ENCODE data around the gene RIC3. TPM values are rescaled to one million over a fixed set of nuclear protein-coding genes. Genes with fewer than 3 reads are reported as not detected.
A peak's percentile ranks its signal among the peaks of the same experiment; 100 is the strongest.

The RIC3 gene
- total and polyA plus RNA-seq, 2 of the 8 experiments (the other 6 are each of a cell fraction or from before 2014, with no cell fraction given): 6.4 to 15.5 TPM

DNA sequence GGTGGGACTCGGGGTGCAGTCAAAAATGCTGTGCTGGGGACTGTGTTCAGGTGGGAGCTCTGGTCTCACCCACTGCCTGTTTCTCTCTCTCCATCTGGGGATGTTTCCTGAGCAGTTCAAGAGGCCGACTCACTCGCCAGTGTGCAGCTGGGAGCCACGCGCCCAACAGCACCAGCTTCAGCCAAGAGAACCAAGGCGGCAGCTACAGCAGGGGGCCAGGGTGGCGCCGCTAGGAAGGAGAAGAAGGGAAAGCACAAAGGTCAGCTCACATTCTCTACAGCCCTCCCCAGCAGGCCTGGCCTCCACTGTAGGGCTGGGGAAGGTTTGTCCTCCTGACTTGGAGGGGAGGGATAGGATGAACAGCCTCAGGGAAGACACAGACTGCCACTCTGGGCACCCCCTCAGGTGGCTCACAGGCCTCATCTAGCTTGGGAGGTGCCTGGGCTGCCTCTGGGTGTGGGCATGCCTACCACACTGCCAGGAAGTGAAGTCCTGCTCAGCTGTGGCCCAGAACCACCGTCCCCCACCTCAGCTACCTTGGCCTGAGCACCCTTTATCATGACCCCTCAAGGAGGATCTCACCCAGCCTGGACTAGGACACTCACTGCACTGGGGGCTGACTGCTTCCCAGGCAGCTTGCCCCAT is 74.8 kb downstream of the RIC3 start:
- Histone ChIP-seq H3K79me2 (ENCODE audit: control insufficient read depth in 1 of 2, insufficient read depth in 2 of 2, low read length in 2 of 2) (no peaks in the 10 kb centered on the region), H2BK15ac (ENCODE audit: low read length) (no peak overlapping the region), H2AFZ (ENCODE audit: low read length) (no peak overlapping the region), H3K4me2 (ENCODE audit: insufficient read depth in 1 of 2, low read depth in 2 of 2, low read length in 2 of 2) (no peak overlapping the region), H3K27me3 (replicated peaks in 1 of 4; ENCODE audit: control insufficient read depth in 3 of 4, extremely low read depth in 1 of 4, insufficient read depth in 3 of 4, low read length in 3 of 4) (no peaks in the 10 kb centered on the region; a peak in 1 of 7 replicates), H3K4ac (replicated peaks; ENCODE audit: insufficient read length, low read depth, low read length) (no peak overlapping the region), H3K56ac (replicated peaks; ENCODE audit: insufficient read length, low read depth, low read length) (no peak overlapping the region), H3K79me1 (ENCODE audit: low read depth, low read length) (peaks cover 3% of the 10 kb centered on the region; the same call in 1 of the 2 replicates), H3K9me3 (ENCODE audit: insufficient read depth in 2 of 2, low read depth in 1 of 2, low read length in 1 of 2) (no peaks in the 10 kb centered on the region), H3K36me3 (ENCODE audit: control insufficient read depth in 2 of 4, insufficient read depth in 4 of 4, low read length in 3 of 4) (peaks cover 2 to 17% (median 13%) of the 10 kb centered on the region in 4 experiments; a peak in 7 of 8 replicates), H4K91ac (replicated peaks; ENCODE audit: insufficient read length, low read length) (no peak overlapping the region), H4K5ac (ENCODE audit: insufficient read length, low read depth, low read length) (no peak overlapping the region), H2BK5ac (ENCODE audit: low read depth, low read length) (no peak overlapping the region), H3K27ac (ENCODE audit: low read depth, low read length) (no peak overlapping the region), H3K4me1 (replicated peaks in 1 of 4; ENCODE audit: control insufficient read depth in 3 of 4, insufficient read depth in 4 of 4, low read length in 3 of 4) (peaks cover 0 to 2% (median under 1%) of the 10 kb centered on the region in 4 experiments; a peak in 1 of 7 replicates), H3K9ac (replicated peaks in 1 of 4; ENCODE audit: extremely low read depth in 1 of 4, low read depth in 3 of 4, low read length in 3 of 4) (no peak overlapping the region), H2BK120ac (replicated peaks; ENCODE audit: low read depth, low read length) (no peak overlapping the region), H3K23me2 (ENCODE audit: low read depth, low read length) (no peaks in the 10 kb centered on the region; the same call in 1 of the 2 replicates), H3K23ac (ENCODE audit: insufficient read length) (no peak overlapping the region), H2BK12ac (ENCODE audit: low read depth, low read length) (no peak overlapping the region), H4K20me1 (replicated peaks in 1 of 2; ENCODE audit: control insufficient read depth in 1 of 2, insufficient read depth in 2 of 2, low read length in 2 of 2) (peaks cover 11 to 18% of the 10 kb centered on the region in 2 experiments), H4K8ac (ENCODE audit: extremely low read depth, insufficient read depth, low read length) (peak overlapping the region; percentile 1; the same call in 1 of the 2 replicates), H3K18ac (ENCODE audit: extremely low read depth, low read length) (no peak overlapping the region), H3K4me3 (ENCODE audit: extremely low read depth in 1 of 4, insufficient read depth in 2 of 4, low read depth in 3 of 4, low read length in 4 of 4) (no peak overlapping the region), H2BK20ac (ENCODE audit: low read length) (no peak overlapping the region), H3K14ac (ENCODE audit: insufficient read length) (no peak overlapping the region), H2AK5ac (ENCODE audit: low read depth, low read length) (no peak overlapping the region)
- no peak for FAIRE-seq
- POLR2A ChIA-PET (ENCODE audit: partially characterized antibody): interaction anchor here (0.8 to 2.6 kb wide), 4 partner anchors 12 to 91 kb away, joined by 3 to 10 read pairs (median 8); partner anchors contain the start of gene TUB
- CTCF ChIA-PET (ENCODE audit: partially characterized antibody): interaction anchor here (0.8 to 30.2 kb wide), 21 partner anchors 7 to 297 kb away, joined by 3 to 1283 read pairs (median 5); partner anchors contain the start of gene TUB
- no peak for DNase-seq (ENCODE audit: low read depth in 1 of 2, low spot score in 2 of 2)
- WGBS, 2 experiments (ENCODE audit: extremely low coverage in 1 of 2, insufficient coverage in 1 of 2, insufficient read length in 1 of 2, insufficient replicate concordance in 2 of 2, low coverage in 1 of 2, low lambda C conversion rate in 2 of 2, missing lambda C conversion rate in 1 of 2): 84% methylated on average over 9 of the region's 9 CpGs; no CpG with 5 or more reads in 1 of the 2 experiments
- no peak for TF ChIP-seq GABPA (IDR thresholded peaks at IDR 0.05; ENCODE audit: borderline replicate concordance, insufficient read depth, low read length)
- TF ChIP-seq, protein P1, sequence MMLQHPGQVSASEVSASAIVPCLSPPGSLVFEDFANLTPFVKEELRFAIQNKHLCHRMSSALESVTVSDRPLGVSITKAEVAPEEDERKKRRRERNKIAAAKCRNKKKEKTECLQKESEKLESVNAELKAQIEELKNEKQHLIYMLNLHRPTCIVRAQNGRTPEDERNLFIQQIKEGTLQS (IDR thresholded peaks at IDR 0.05; ENCODE audit: insufficient read depth, low read depth, low read length): no peak
- no peak for TF ChIP-seq FOSL1 (IDR thresholded peaks at IDR 0.05; ENCODE audit: insufficient read depth, low read depth, low read length)
- no peak for TF ChIP-seq YY1 (IDR thresholded peaks at IDR 0.05; ENCODE audit: low read depth, low read length)
- TF ChIP-seq CBX8 (IDR thresholded peaks at IDR 0.05; ENCODE audit: borderline replicate concordance, low read depth, low read length): no peak
- TF ChIP-seq ASH2L (IDR thresholded peaks at IDR 0.05; ENCODE audit: low read length): no peak
- no peak for TF ChIP-seq TCF12 (IDR thresholded peaks at IDR 0.05; ENCODE audit: low read depth, low read length)
- TF ChIP-seq SRF (IDR thresholded peaks at IDR 0.05; ENCODE audit: low read depth, low read length): no peak
- TF ChIP-seq, protein P2, sequence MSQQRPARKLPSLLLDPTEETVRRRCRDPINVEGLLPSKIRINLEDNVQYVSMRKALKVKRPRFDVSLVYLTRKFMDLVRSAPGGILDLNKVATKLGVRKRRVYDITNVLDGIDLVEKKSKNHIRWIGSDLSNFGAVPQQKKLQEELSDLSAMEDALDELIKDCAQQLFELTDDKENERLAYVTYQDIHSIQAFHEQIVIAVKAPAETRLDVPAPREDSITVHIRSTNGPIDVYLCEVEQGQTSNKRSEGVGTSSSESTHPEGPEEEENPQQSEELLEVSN (IDR thresholded peaks at IDR 0.05): no peak
- no peak for TF ChIP-seq KDM4A (IDR thresholded peaks at IDR 0.05; ENCODE audit: low read depth, low read length, severe bottlenecking)
- TF ChIP-seq RXRA (IDR thresholded peaks at IDR 0.05; ENCODE audit: insufficient read depth, low read depth, low read length): no peak
